ENCODE measurements around the gene LGR4. TPM values are rescaled to one million over a fixed set of nuclear protein-coding genes. Genes with fewer than 3 reads are reported as not detected.

Gene LGR4
- total and polyA plus RNA-seq, 4 donors, result 4.6 to 25.7 (median 21.5) TPM

DNA sequence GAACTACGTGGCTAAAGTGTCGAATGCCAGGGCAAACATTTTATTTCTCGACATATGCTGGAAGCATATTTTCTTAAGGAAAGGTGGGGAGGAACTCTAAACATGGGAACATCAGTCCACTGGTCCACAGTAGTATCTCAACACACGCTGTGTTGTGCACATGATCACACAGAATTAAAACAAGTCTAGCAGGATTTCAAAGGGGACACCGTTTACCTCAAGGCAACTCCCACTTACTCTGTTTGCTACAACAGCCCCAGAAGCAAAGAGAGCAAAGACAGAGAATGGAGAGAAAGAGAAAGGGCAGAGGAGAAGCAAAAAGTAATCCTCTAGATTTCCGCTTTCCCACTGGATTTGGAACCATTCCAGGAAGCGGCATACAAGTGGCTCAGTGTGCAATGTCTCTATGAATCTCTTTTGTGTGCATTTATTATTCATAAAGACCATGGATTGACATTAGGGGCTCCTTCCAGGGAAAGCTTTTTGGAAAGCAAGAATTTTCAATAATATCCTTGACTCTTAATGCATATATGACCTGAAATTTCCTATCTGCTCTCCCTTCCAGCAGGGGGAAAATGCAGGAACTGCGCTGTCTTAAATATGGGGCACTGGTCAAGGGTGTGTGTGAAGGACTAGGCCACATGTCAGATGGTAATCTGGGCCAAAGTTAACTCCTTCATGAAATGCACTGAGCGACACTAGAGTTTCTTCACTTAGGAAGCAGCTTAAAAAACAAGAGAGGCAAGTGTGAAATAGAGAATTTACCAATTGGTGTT is 74.8 kb downstream of the LGR4 start:
- no peaks in the 10 kb centered on the region for H3K36me3 ChIP-seq (ENCODE audit: control insufficient read depth in 1 of 2, insufficient read depth in 2 of 2, low read length in 1 of 2)
- 43 to 52% methylated on average over 9 of the region's 9 CpGs for WGBS, 2 donors
- H3K27me3 ChIP-seq (ENCODE audit: control insufficient read depth in 1 of 2, insufficient read depth in 2 of 2, low read length in 1 of 2), result no peaks in the 10 kb centered on the region
- H3K9me3 ChIP-seq (ENCODE audit: control insufficient read depth, low read length), result no peaks in the 10 kb centered on the region
- DNase-seq (no peak), ATAC-seq (ENCODE audit: low FRiP score) (no peak)
- intact Hi-C loops (cut with DNase I), result no loop called here
- no peak overlapping the region for H3K27ac ChIP-seq (ENCODE audit: low read depth in 1 of 2, low read length in 2 of 2)
- H3K4me3 ChIP-seq (ENCODE audit: low read length in 2 of 2), result no peak overlapping the region
- H3K4me1 ChIP-seq (ENCODE audit: control insufficient read depth in 1 of 2, insufficient read depth in 2 of 2, low read length in 2 of 2), result peaks cover 5 to 20% of the 10 kb centered on the region in 2 donors

DNA sequence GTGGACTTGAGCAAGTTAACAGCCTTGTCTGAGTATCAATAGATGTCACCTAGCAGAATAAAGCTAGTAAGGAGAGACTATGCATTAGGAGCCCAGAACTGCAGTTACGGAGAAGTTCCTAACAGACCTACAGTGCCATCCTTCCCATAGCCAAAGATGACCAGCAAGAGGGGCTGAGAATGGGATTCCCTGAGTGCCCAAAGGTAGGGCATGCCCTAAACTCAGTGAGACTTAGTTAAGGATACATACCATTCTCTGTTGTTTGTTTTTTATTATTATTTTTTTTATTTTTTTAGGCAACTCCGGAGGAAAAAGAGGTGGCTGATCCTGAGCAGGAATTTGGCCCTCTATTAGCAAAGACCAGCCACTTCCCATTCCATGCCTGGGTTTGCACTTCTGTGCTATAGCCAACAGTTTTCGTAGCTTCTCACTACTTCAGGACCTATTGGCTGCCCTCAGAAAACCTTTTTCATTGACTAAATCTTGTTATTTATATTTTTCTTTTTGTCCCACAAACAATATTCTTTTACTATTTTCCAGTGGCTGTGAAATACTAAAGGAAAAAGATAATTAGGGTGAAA is 76.2 kb downstream of the LGR4 start:
- DNase-seq (no peak), ATAC-seq (ENCODE audit: low FRiP score) (no peak)
- H3K36me3 ChIP-seq (ENCODE audit: control insufficient read depth in 1 of 2, insufficient read depth in 2 of 2, low read length in 1 of 2), result no peaks in the 10 kb centered on the region
- no peak overlapping the region for H3K4me3 ChIP-seq (ENCODE audit: low read length in 2 of 2)
- peak overlapping the region in 1 of 2 donors; percentile 6 for H3K27ac ChIP-seq (ENCODE audit: low read depth in 1 of 2, low read length in 2 of 2)
- no peaks in the 10 kb centered on the region for H3K27me3 ChIP-seq (ENCODE audit: control insufficient read depth in 1 of 2, insufficient read depth in 2 of 2, low read length in 1 of 2)
- intact Hi-C loops (cut with DNase I), result no loop called here
- H3K9me3 ChIP-seq (ENCODE audit: control insufficient read depth, low read length), result no peaks in the 10 kb centered on the region
- 34 to 41% methylated on average over 3 of the region's 3 CpGs for WGBS, 2 donors
- peaks cover 6 to 22% of the 10 kb centered on the region in 2 donors for H3K4me1 ChIP-seq (ENCODE audit: control insufficient read depth in 1 of 2, insufficient read depth in 2 of 2, low read length in 2 of 2)

DNA sequence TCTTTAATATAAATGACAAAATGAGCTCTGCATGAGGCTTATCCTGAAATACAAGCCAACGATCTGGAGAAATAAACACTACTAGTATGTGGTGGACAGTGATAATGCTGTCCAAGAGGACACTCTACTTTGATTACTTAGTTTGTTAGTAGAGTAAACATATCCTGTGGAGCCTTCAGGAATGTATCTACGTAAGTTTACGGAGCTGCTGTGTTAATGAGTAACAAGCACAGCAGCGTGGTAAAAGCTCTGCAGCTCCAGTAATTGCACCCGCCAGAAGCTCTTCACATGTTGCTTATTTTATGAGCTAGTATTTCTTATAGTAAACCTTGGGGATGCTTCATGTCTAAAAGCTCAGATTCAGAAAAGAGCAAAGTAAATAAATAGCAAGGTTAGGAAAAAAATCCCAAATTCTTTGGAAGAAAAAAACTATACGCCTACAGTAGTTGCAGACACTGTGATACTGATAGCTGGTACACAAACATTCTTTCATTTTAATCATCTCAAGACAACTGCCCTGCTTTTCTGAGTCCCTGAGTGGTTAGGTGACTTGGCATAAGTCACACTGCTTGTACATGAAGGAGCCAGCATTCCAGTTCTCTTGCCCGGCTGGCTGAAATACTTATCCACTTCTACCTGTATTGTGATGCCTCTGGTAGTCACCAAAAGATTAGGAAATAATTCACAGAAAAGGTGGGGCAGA is 76.9 kb downstream of the LGR4 start:
- ATAC-seq (ENCODE audit: low FRiP score) (no peak), DNase-seq (no peak)
- peaks cover 6 to 24% of the 10 kb centered on the region in 2 donors for H3K4me1 ChIP-seq (ENCODE audit: control insufficient read depth in 1 of 2, insufficient read depth in 2 of 2, low read length in 2 of 2)
- H3K27ac ChIP-seq (ENCODE audit: low read depth in 1 of 2, low read length in 2 of 2), result no peak overlapping the region
- 39 to 51% methylated on average over 7 of the region's 7 CpGs for WGBS, 2 donors
- no peaks in the 10 kb centered on the region for H3K9me3 ChIP-seq (ENCODE audit: control insufficient read depth, low read length)
- H3K4me3 ChIP-seq (ENCODE audit: low read length in 2 of 2), result no peak overlapping the region
- no peaks in the 10 kb centered on the region for H3K36me3 ChIP-seq (ENCODE audit: control insufficient read depth in 1 of 2, insufficient read depth in 2 of 2, low read length in 1 of 2)
- H3K27me3 ChIP-seq (ENCODE audit: control insufficient read depth in 1 of 2, insufficient read depth in 2 of 2, low read length in 1 of 2), result no peaks in the 10 kb centered on the region
- intact Hi-C loops (cut with DNase I), result no loop called here

DNA sequence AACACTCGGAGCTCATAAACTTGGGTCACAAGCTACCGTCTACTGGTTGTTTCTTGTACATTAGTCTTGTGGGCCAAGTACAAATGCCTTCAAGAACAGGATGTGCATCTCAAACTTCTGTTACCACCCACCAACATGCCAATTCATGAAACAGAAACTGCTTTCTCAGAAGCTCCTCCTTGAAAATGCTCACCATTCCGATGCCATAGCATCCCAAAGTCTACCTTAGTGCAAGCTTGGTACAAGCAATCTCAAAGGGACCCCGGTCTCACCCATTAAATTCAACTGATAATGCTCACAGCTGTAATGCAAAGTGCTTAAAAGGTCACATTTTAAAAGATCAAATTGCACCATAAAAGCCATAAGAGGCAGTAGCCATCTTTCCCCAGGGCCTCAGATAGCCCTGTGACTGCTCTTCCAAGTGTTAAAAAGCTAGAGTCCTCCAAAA is 77.8 kb downstream of the LGR4 start:
- H3K27me3 ChIP-seq (ENCODE audit: control insufficient read depth in 1 of 2, insufficient read depth in 2 of 2, low read length in 1 of 2), result no peaks in the 10 kb centered on the region
- ATAC-seq (ENCODE audit: low FRiP score) (no peak), DNase-seq (no peak)
- no peaks in the 10 kb centered on the region for H3K9me3 ChIP-seq (ENCODE audit: control insufficient read depth, low read length)
- peak overlapping the region in 1 of 2 donors; percentile 63 for H3K27ac ChIP-seq (ENCODE audit: low read depth in 1 of 2, low read length in 2 of 2)
- WGBS, 2 donors, result 68 to 86% methylated on average over 4 of the region's 4 CpGs
- intact Hi-C loops (cut with DNase I), result no loop called here
- no peak overlapping the region for H3K4me3 ChIP-seq (ENCODE audit: low read length in 2 of 2)
- no peaks in the 10 kb centered on the region for H3K36me3 ChIP-seq (ENCODE audit: control insufficient read depth in 1 of 2, insufficient read depth in 2 of 2, low read length in 1 of 2)
- H3K4me1 ChIP-seq (ENCODE audit: control insufficient read depth in 1 of 2, insufficient read depth in 2 of 2, low read length in 2 of 2), result peaks cover 6 to 24% of the 10 kb centered on the region in 2 donors

DNA sequence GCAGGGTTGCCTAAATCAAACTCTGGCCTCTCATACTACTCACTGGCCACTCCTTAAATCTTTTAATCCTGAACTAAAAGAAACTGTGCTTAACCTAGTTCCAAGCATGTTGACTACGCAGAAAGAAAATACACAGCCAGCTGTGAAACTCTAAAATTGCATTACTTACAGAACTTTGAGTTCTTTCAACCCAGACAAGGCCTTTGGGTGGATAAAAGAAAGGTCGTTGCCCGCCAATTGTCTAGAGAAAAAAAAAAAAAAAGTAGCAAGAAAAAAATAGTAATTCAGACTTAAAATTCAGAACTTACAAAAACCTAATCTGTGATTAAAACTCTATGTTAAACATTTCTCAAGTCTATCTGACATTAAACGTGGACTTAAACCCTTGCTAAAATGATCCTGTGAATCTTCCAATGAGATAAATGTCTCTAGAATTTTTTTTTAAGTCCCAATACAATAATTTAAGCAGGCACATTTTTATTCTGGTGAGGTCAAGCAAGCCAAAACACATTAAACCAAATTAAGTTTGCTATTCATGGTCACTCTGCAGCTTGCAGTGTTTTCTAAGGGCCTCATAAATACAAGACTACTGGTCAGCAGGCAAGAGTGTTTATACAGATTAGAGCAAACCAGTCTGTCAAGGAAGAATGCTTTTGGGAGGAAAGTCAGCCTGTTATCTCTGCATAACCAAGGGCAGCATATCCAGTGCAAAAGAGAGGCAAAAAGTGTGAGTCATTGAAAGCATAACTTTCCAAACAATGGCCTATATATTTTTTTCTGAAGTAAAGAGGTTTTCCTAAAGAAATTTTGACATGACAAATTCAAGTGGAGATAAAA is 80.1 kb downstream of the LGR4 start:
- ATAC-seq (ENCODE audit: low FRiP score), result no peak
- Histone ChIP-seq H3K36me3 (ENCODE audit: control insufficient read depth in 1 of 2, insufficient read depth in 2 of 2, low read length in 1 of 2) (no peaks in the 10 kb centered on the region), H3K9me3 (ENCODE audit: control insufficient read depth, low read length) (no peaks in the 10 kb centered on the region), H3K27ac (ENCODE audit: low read depth in 1 of 2, low read length in 2 of 2) (no peak overlapping the region), H3K27me3 (ENCODE audit: control insufficient read depth in 1 of 2, insufficient read depth in 2 of 2, low read length in 1 of 2) (no peaks in the 10 kb centered on the region), H3K4me3 (ENCODE audit: low read length in 2 of 2) (no peak overlapping the region), H3K4me1 (ENCODE audit: control insufficient read depth in 1 of 2, insufficient read depth in 2 of 2, low read length in 2 of 2) (peaks cover 6 to 22% of the 10 kb centered on the region in 2 donors)
- WGBS, 2 donors, result 61 to 64% methylated on average over 4 of the region's 4 CpGs
- DNase-seq, result no peak
- intact Hi-C loops (cut with DNase I), result no loop called here

DNA sequence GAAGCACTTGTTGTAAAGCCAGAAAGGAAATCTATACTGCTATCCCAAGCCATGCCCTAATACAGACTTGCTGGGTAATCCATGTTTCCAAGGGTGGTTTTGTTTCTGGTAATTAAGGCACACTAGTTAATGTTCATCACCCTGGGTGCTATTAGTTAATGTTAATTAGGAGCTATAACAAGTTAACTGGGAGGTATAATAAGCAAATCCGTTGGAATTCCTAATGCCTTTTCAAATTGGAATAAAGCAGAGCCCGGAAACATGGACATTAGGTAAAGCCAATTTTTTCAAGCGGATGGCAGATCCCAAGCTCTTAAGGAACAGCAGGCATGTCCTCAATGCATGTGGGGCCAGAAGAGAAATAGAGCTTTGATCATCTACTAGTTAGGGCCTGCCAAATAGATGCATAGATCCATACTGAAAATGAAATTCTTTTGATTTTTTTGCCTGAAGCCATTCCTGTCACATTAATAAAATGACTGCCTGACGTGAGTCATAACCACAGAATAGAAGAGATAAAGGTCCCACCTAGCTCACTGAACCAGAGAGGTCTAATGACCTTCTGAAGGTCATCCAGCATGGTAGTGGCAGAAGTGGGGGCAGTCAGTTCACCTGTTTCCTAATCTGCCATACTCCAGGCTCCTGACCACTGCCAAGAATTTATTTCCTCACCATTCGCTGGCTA is 81.1 kb downstream of the LGR4 start:
- ATAC-seq (ENCODE audit: low FRiP score) (no peak), DNase-seq (no peak)
- H3K36me3 ChIP-seq (ENCODE audit: control insufficient read depth in 1 of 2, insufficient read depth in 2 of 2, low read length in 1 of 2), result no peaks in the 10 kb centered on the region
- 82% methylated on average over 5 of the region's 5 CpGs for WGBS, 2 donors
- no peaks in the 10 kb centered on the region for H3K27me3 ChIP-seq (ENCODE audit: control insufficient read depth in 1 of 2, insufficient read depth in 2 of 2, low read length in 1 of 2)
- H3K4me1 ChIP-seq (ENCODE audit: control insufficient read depth in 1 of 2, insufficient read depth in 2 of 2, low read length in 2 of 2), result peaks cover 6 to 18% of the 10 kb centered on the region in 2 donors
- H3K27ac ChIP-seq (ENCODE audit: low read depth in 1 of 2, low read length in 2 of 2), result no peak overlapping the region
- intact Hi-C loops (cut with DNase I), result no loop called here
- H3K9me3 ChIP-seq (ENCODE audit: control insufficient read depth, low read length), result no peaks in the 10 kb centered on the region
- no peak overlapping the region for H3K4me3 ChIP-seq (ENCODE audit: low read length in 2 of 2)

DNA sequence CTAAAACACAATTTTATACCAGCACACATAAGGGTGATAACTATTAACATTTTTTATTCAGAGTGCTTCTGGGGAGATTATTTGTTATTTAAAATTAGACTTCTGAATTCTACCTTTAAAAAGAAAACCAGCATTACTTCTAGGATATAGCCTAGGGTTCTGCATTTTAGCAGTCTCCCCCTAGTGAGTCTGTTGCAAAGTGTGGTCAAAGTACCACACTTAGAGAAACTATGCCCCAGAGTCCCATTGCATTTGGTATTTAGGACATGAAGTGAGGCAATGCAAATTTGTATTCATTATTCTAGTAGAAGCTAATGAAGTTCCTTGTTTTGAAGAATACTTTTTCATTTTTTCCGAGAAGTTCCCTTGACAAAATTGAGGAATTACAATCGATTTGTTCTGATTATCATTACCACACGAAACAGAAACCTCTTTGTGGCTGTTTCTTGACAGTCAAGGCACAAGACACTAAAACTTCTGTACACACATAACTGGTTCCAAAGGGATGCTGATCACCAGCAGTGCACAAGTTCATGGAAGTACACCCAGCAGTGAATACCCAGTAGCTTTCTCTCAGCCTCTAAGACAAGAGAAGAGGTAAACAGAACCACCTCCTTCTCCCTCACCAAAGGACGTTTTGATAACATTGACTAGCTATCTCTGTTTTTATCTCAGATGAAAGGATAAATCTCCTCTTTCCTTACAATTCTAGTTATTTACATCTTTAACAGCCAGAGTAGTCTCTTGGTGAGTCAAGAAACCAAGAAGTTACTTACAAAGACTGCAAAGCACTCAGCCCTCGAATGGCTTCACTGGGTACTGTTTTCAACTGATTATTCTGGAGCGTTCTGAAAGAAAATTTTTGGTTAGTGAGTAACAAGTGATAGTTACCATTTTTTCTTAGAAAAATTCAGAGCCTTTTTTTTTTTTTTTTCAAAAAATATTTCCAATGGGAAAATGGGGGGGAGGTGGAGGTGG is 82.0 kb downstream of the LGR4 start:
- peak overlapping the region in 1 of 2 donors; percentile 57 for H3K27ac ChIP-seq (ENCODE audit: low read depth in 1 of 2, low read length in 2 of 2)

More for the DNA sequence above, 82.0 kb downstream of the LGR4 start:
- Histone ChIP-seq H3K9me3 (ENCODE audit: control insufficient read depth, low read length) (no peaks in the 10 kb centered on the region), H3K27me3 (ENCODE audit: control insufficient read depth in 1 of 2, insufficient read depth in 2 of 2, low read length in 1 of 2) (no peaks in the 10 kb centered on the region), H3K36me3 (ENCODE audit: control insufficient read depth in 1 of 2, insufficient read depth in 2 of 2, low read length in 1 of 2) (no peaks in the 10 kb centered on the region), H3K4me3 (ENCODE audit: low read length in 2 of 2) (no peak overlapping the region), H3K4me1 (ENCODE audit: control insufficient read depth in 1 of 2, insufficient read depth in 2 of 2, low read length in 2 of 2) (peaks cover 6 to 14% of the 10 kb centered on the region in 2 donors)
- intact Hi-C loops (cut with DNase I), result no loop called here
- 63% methylated on average over 6 of the region's 6 CpGs for WGBS, 2 donors
- DNase-seq (no peak), ATAC-seq (ENCODE audit: low FRiP score) (no peak)

Measured in aorta (tissue), 5 donors.